Measurements from ENCODE around the gene ANKLE1.
A peak's percentile ranks its signal among the peaks of the same experiment; 100 is the strongest.
"Not testable (repeated sequence)": the region's sequence is repeated elsewhere in the genome, so short reads cannot be mapped to it uniquely, and the experiment has no call there.

The ANKLE1 gene

GRCh38 chr19:17279436-17279835 is 2.3 kb upstream of the ANKLE1 start:
- DNase-seq (ENCODE audit: low read depth in 1 of 2, low spot score in 1 of 2) = no peak

- DNase-seq (ENCODE audit: low read depth in 1 of 2, low spot score in 1 of 2) = peak; percentile 69 to 73
These were observed 906 bp downstream of the ANKLE1 start for GRCh38 chr19:17282488-17283125.

GRCh38 chr19:17283504-17283996 is 1.8 kb downstream of the ANKLE1 start:
- no peak for DNase-seq (ENCODE audit: low read depth in 1 of 2, low spot score in 1 of 2)

GRCh38 chr19:17285415-17286135 is 3.9 kb downstream of the ANKLE1 start:
- no peak for DNase-seq (ENCODE audit: low read depth in 1 of 2, low spot score in 1 of 2)

GRCh38 chr19:17286263-17286662 is 4.6 kb downstream of the ANKLE1 start:
- DNase-seq (ENCODE audit: low read depth in 1 of 2, low spot score in 1 of 2) = no peak

GRCh38 chr19:17286752-17287151 is 5.1 kb downstream of the ANKLE1 start:
- DNase-seq (ENCODE audit: low read depth in 1 of 2, low spot score in 1 of 2) = no peak

GRCh38 chr19:17289489-17289888 is 7.8 kb downstream of the ANKLE1 start:
- peak in 1 of 2 donors; percentile 27 for DNase-seq (ENCODE audit: low read depth in 1 of 2, low spot score in 1 of 2)

GRCh38 chr19:17292301-17293074 is 10.8 kb downstream of the ANKLE1 start:
- peak; percentile 55 to 80 for DNase-seq (ENCODE audit: low read depth in 1 of 2, low spot score in 1 of 2)

- no peak for DNase-seq (ENCODE audit: low read depth in 1 of 2, low spot score in 1 of 2)
These were observed 11.9 kb downstream of the ANKLE1 start for GRCh38 chr19:17293605-17294004.

GRCh38 chr19:17294051-17294891 is 12.6 kb downstream of the ANKLE1 start:
- DNase-seq (ENCODE audit: low read depth in 1 of 2, low spot score in 1 of 2) = peak in 1 of 2 donors; percentile 43

- not testable (repeated sequence) for DNase-seq (ENCODE audit: low read depth in 1 of 2, low spot score in 1 of 2)
These were observed 13.8 kb downstream of the ANKLE1 start for GRCh38 chr19:17295551-17295950.

- DNase-seq (ENCODE audit: low read depth in 1 of 2, low spot score in 1 of 2) = no peak
These were observed 14.6 kb downstream of the ANKLE1 start for GRCh38 chr19:17296273-17296672.

GRCh38 chr19:17296976-17297375 is 15.3 kb downstream of the ANKLE1 start:
- no peak for DNase-seq (ENCODE audit: low read depth in 1 of 2, low spot score in 1 of 2)

- DNase-seq (ENCODE audit: low read depth in 1 of 2, low spot score in 1 of 2) = no peak
These were observed 19.4 kb downstream of the ANKLE1 start for GRCh38 chr19:17300992-17301619.

- peak in 1 of 2 donors; percentile 17 for DNase-seq (ENCODE audit: low read depth in 1 of 2, low spot score in 1 of 2)
These were observed 20.9 kb downstream of the ANKLE1 start for GRCh38 chr19:17302391-17303166.

GRCh38 chr19:17303167-17303939 is 21.7 kb downstream of the ANKLE1 start, which contains the start of gene ABHD8:
Gene ABHD8 (minus strand): TSS chr19:17303425. CDS start chr19:17301616, 1,809 bp downstream.
- peak; percentile 85 to 87 for DNase-seq (ENCODE audit: low read depth in 1 of 2, low spot score in 1 of 2)

GRCh38 chr19:17303940-17304267 is 22.2 kb downstream of the ANKLE1 start:
- no peak for DNase-seq (ENCODE audit: low read depth in 1 of 2, low spot score in 1 of 2)

GRCh38 chr19:17304386-17305215 is 22.9 kb downstream of the ANKLE1 start:
- DNase-seq (ENCODE audit: low read depth in 1 of 2, low spot score in 1 of 2) = no peak

Measured in stimulated activated CD4-positive, alpha-beta T cell treated with anti-CD3 and anti-CD28 coated beads, Interleukin-15, amount 100 ng/mL, for 1 hour (primary cell).